Upper lobe of right lung (tissue), 1 donor: Measurements from ENCODE around the gene ITGBL1. TPM values are rescaled to one million over a fixed set of nuclear protein-coding genes. Genes with fewer than 3 reads are reported as not detected.

ENCODE experiments used
- ATAC-seq: fragments of 200-7000 bp; cut with Tn5 transposase; one replicate; pipeline ENCODE4 v1.9.1; 2020; ENCODE audit warnings: mild to moderate bottlenecking, moderate library complexity
- DNase-seq: peaks from one replicate; pipeline ENCODE4 v3.0.0-alpha.2; 2020
- H3K27ac ChIP-seq: fragments of 200-600 bp; one replicate; pipeline ENCODE4 v1.8.0; 2022
- H3K27me3 ChIP-seq: fragments of 200-600 bp; one replicate; pipeline ENCODE4 v1.8.0; 2022; ENCODE audit warnings: mild to moderate bottlenecking
- H3K36me3 ChIP-seq: fragments of 200-600 bp; one replicate; pipeline ENCODE4 v1.8.0; 2022
- H3K4me1 ChIP-seq: fragments of 200-600 bp; one replicate; pipeline ENCODE4 v1.8.0; 2022
- H3K4me3 ChIP-seq: fragments of 200-600 bp; one replicate; pipeline ENCODE4 v1.8.0; 2022; ENCODE audit warnings: mild to moderate bottlenecking
- H3K9me3 ChIP-seq: fragments of 200-600 bp; one replicate; pipeline ENCODE4 v1.8.0; 2022
- intact Hi-C: fragments of 100-400 bp; cut with DNase I; formaldehyde crosslinking; loops from one replicate; pipeline ENCODE4 v1.11.0; 2022
- total RNA-seq: library from RNA; stranded (reverse); fragmentation: NEBNext Ultra II Directional; extraction: Animal tissue kit (Norgen Biotek cat#: 25700); gene quantifications from one replicate; pipeline ENCODE4 v1.2.1, GENCODE V29; 2021
- TF ChIP-seq, protein P1 (sequence below): fragments of 200-600 bp; IDR thresholded peaks from one replicate; pipeline ENCODE4 v1.8.0; 2022; ENCODE audit warnings: antibody characterized with exemption
- donor health status: DM: no; HTN: yes; CAD: no; lungs with severe emphysema.

Gene ITGBL1
- total RNA-seq, 1 donor from 2014 or later, result 43.6 TPM

DNA sequence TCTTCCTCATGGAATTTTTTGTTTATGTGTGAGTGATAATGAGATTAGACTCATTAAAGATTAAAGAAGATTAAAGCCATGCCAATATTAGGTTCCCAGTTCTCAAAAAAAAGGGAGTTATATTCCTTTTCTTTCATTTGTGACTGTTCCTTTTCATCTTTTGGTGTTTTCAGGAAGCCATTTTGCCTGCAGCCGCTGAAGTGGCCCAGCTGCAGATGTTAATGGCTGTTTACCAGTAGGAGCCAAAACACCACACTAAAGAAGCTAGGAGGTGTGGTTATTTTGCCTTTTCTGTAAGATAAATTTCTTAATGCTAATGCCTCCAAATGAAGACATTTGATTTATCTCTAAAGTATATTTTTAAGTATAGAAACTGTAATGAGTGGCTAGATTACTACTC is 36.3 kb downstream of the ITGBL1 start:
- H3K9me3 ChIP-seq, result no peaks in the 10 kb centered on the region
- H3K27ac ChIP-seq, result no peak overlapping the region
- intact Hi-C loops, result no loop called here
- no peaks in the 10 kb centered on the region for H3K27me3 ChIP-seq
- no peaks in the 10 kb centered on the region for H3K36me3 ChIP-seq
- H3K4me3 ChIP-seq, result no peak overlapping the region
- peaks cover 8% of the 10 kb centered on the region for H3K4me1 ChIP-seq
- no peak for ATAC-seq
- no peak for DNase-seq
- TF ChIP-seq, protein P1, sequence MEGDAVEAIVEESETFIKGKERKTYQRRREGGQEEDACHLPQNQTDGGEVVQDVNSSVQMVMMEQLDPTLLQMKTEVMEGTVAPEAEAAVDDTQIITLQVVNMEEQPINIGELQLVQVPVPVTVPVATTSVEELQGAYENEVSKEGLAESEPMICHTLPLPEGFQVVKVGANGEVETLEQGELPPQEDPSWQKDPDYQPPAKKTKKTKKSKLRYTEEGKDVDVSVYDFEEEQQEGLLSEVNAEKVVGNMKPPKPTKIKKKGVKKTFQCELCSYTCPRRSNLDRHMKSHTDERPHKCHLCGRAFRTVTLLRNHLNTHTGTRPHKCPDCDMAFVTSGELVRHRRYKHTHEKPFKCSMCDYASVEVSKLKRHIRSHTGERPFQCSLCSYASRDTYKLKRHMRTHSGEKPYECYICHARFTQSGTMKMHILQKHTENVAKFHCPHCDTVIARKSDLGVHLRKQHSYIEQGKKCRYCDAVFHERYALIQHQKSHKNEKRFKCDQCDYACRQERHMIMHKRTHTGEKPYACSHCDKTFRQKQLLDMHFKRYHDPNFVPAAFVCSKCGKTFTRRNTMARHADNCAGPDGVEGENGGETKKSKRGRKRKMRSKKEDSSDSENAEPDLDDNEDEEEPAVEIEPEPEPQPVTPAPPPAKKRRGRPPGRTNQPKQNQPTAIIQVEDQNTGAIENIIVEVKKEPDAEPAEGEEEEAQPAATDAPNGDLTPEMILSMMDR, result no peak

DNA sequence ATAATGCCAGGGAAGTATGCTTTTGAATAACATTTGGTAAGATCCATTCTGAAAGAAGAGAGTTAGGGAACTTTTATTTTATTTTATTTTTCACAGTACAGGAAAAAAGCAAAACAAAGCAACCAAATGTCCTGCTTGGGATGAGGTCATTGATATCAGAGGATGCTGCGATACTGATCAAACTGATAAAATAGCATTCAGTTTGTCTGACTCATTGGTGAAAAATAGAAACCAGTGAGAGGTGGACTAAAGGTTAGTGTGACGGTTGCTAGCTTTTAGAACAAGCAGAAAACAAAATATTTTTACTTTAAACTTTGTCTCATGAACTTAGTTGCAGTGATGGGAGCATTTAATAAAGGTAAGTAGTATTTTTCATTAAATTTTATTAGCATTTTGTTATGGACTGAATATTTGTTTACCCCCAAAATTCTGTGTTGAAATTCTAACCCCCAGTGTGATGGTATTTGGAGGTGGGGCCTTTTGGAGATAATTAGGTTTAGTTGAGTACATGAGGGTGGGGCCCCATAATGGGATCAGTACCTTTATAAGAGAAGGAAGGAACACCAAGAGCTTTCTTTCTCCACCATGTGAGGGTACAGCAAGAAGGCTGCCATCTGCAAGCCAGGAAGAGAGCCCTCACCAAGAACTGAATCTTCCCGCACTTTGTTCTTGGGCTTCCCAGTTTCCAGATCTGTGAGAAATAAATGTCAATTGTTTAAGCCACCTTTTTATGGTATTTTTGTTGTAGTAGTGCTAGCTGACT is 37.3 kb downstream of the ITGBL1 start:
- Histone ChIP-seq H3K4me1 (peaks cover 8% of the 10 kb centered on the region), H3K27ac (no peak overlapping the region), H3K27me3 (no peaks in the 10 kb centered on the region), H3K36me3 (no peaks in the 10 kb centered on the region), H3K4me3 (no peak overlapping the region), H3K9me3 (no peaks in the 10 kb centered on the region)
- DNase-seq (no peak), ATAC-seq (no peak)
- intact Hi-C loops, result no loop called here
- TF ChIP-seq, protein P1, result no peak

DNA sequence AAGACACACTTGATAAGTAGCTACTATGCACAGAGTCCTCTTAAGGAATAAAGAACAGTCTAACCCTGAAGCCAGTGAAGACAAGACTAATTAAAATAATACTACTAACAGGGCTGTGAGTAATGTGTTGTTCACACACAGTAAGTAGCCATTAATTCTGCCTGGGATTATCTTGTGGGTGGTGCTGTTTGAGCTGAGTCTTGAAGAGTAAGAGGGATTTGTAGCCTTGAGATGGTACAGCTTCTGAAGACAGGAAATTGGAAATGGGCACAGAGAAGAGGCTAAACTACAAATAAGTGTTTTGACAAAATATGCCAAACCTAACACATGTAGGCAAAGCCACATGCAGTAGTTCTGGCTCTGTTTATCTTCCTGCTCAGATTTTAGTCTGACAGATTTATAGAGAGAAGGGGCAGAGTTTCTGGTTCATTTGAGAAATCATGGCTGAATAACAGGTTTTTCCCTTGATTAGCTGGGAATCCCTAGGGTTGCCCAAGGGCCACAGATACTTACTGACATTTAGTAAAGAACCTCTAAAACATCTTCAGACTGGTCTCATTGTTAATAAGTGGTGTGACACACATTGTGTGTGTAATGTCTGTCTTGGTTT is 38.0 kb downstream of the ITGBL1 start:
- ATAC-seq (no peak), DNase-seq (no peak)
- no peak overlapping the region for H3K27ac ChIP-seq
- intact Hi-C loops, result no loop called here
- H3K27me3 ChIP-seq, result no peaks in the 10 kb centered on the region
- H3K9me3 ChIP-seq, result no peaks in the 10 kb centered on the region
- no peaks in the 10 kb centered on the region for H3K36me3 ChIP-seq
- H3K4me3 ChIP-seq, result no peak overlapping the region
- TF ChIP-seq, protein P1, result no peak
- H3K4me1 ChIP-seq, result peaks cover 8% of the 10 kb centered on the region

DNA sequence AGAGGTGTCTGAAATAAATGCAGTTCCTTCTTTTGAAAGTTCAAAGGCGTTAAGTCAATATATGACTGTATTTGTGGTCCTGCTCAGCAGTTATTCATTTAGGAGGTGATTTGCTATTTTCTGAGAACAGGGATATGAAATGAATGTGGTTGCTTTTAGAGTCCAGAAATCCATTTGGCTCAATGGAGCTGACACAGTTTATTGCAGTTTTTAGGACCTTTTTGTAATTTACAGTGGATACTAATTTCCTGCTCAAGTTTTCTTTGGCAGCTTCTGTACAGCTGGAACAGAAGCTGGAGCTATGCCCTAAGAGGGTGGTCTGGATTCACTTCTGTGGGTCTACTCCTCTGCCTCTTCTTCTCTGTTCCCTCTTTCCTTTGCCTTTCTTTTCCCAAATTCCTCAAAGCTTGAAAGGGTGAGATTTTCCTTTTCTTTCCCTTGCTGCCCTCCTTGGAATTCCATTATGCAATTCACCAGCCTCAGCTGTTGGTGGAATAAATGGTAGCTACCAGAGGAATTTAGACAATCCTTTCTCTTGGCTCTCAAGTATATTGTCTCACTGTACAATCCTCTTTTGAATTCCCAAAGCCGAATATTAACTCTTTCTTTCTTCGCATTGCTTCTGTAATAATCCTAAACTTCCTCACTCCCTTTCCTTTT is 39.9 kb downstream of the ITGBL1 start:
- peaks cover 8% of the 10 kb centered on the region for H3K4me1 ChIP-seq
- no peak overlapping the region for H3K27ac ChIP-seq
- H3K27me3 ChIP-seq, result no peaks in the 10 kb centered on the region
- intact Hi-C loops, result no loop called here
- no peaks in the 10 kb centered on the region for H3K36me3 ChIP-seq
- TF ChIP-seq, protein P1, result no peak
- no peak overlapping the region for H3K4me3 ChIP-seq
- H3K9me3 ChIP-seq, result no peaks in the 10 kb centered on the region
- ATAC-seq (no peak), DNase-seq (no peak)

DNA sequence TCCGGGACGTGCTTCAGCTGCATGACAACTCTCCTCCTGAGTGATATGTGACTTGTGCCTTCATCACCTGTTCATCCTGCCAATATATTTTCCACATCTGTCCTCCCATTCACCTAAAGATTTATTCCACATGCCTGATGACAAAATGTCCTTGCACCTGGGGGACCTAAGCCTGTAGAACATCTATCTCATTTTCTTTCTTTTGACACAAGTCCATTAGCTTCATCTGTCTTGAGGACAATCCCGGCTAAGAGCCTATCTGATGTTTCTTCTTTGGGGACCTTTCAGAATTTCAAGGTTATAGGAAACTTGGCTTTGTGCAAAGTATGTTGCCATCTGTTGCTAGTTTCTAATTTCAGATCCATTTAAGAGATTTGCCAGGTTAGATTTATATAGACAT is 41.1 kb downstream of the ITGBL1 start:
- Histone ChIP-seq H3K4me1 (peaks cover 8% of the 10 kb centered on the region), H3K4me3 (no peak overlapping the region), H3K27ac (no peak overlapping the region), H3K36me3 (no peaks in the 10 kb centered on the region), H3K27me3 (no peaks in the 10 kb centered on the region), H3K9me3 (no peaks in the 10 kb centered on the region)
- DNase-seq, result no peak
- TF ChIP-seq, protein P1, result no peak
- ATAC-seq, result no peak
- intact Hi-C loops, result no loop called here
